Liver (tissue), 9 donors: Measurements from ENCODE around the gene BICRA. TPM values are rescaled to one million over a fixed set of nuclear protein-coding genes. Genes with fewer than 3 reads are reported as not detected.
"Not testable (repeated sequence)": the region's sequence is repeated elsewhere in the genome, so short reads cannot be mapped to it uniquely, and the experiment has no call there.

Source experiments
- DNase-seq: peaks from one replicate; pipeline ENCODE4 v3.0.0-alpha.2; 2017; ENCODE audit warnings: low spot score
- H3K27ac ChIP-seq, 2 donors: one replicate each; pipeline ENCODE4 v1.7.0; 2013; ENCODE audit warnings: inconsistent platforms in 2 of 2, low read length in 2 of 2, control low read depth in 1 of 2, low read depth in 1 of 2, mild to moderate bottlenecking in 1 of 2
- H3K27me3 ChIP-seq, 4 donors: one replicate each; pipeline versions ENCODE4 v1.6.1 to v1.7.0; 2013; ENCODE audit warnings: low read length in 3 of 4, inconsistent platforms in 1 of 4, mild to moderate bottlenecking in 1 of 4, moderate library complexity in 1 of 4; ENCODE audit not compliant: control insufficient read depth in 4 of 4, insufficient read depth in 4 of 4
- H3K36me3 ChIP-seq, 4 donors: one replicate each; pipeline versions ENCODE4 v1.6.1 to v1.7.0; 2013; ENCODE audit warnings: low read length in 3 of 4, mild to moderate bottlenecking in 3 of 4, low read depth in 1 of 4, moderate library complexity in 1 of 4; ENCODE audit not compliant: control insufficient read depth in 4 of 4, insufficient read depth in 3 of 4
- H3K4me1 ChIP-seq, 4 donors: one replicate each; pipeline versions ENCODE4 v1.6.1 to v1.7.0; 2013; ENCODE audit warnings: low read length in 3 of 4, mild to moderate bottlenecking in 3 of 4, moderate library complexity in 1 of 4; ENCODE audit not compliant: control insufficient read depth in 4 of 4, insufficient read depth in 4 of 4
- H3K4me3 ChIP-seq, 3 donors: one replicate each; pipeline versions ENCODE4 v1.6.1 to v1.7.0; 2013; ENCODE audit warnings: low read length in 3 of 3, control low read depth in 1 of 3, low read depth in 1 of 3, mild to moderate bottlenecking in 1 of 3
- H3K9ac ChIP-seq, 2 donors: one replicate each; pipeline ENCODE4 v1.7.0; 2013; ENCODE audit warnings: low read length in 2 of 2, mild to moderate bottlenecking in 2 of 2, moderate library complexity in 2 of 2, control low read depth in 1 of 2, low read depth in 1 of 2
- H3K9me3 ChIP-seq, 4 donors: one replicate each; pipeline versions ENCODE4 v1.6.1 to v1.7.0; 2013; ENCODE audit warnings: low read length in 3 of 4; ENCODE audit not compliant: control insufficient read depth in 4 of 4
- ATF3 ChIP-seq: IDR thresholded peaks from 2 replicates; pipeline ENCODE4 v1.6.1; 2016; ENCODE audit warnings: antibody characterized with exemption
- CTCF ChIP-seq: fragments of 150-350 bp; IDR thresholded peaks from 2 replicates; pipeline ENCODE4 v1.5.1; 2017; ENCODE audit warnings: improper control_type of control experiment, low read depth, low read length; ENCODE audit not compliant: missing input control
- EGR1 ChIP-seq, 2 donors: IDR thresholded peaks; 2 replicates each; pipeline ENCODE4 v1.6.1; 2016 to 2018; ENCODE audit warnings: antibody characterized with exemption in 2 of 2, low read depth in 2 of 2
- FOXA1 ChIP-seq: IDR thresholded peaks from 2 replicates; pipeline ENCODE4 v1.6.1; 2016; ENCODE audit warnings: antibody characterized with exemption
- FOXA2 ChIP-seq: IDR thresholded peaks from 2 replicates; pipeline ENCODE4 v1.6.1; 2016; ENCODE audit warnings: antibody characterized with exemption
- HNF4A ChIP-seq, 2 donors: conservative IDR thresholded peaks; 2 replicates each; pipeline ENCODE4 v1.6.1; 2016; ENCODE audit warnings: antibody characterized with exemption in 2 of 2, mild to moderate bottlenecking in 2 of 2
- HNF4G ChIP-seq: IDR thresholded peaks from 2 replicates; pipeline ENCODE4 v1.6.1; 2016; ENCODE audit warnings: antibody characterized with exemption
- JUND ChIP-seq, 2 donors: IDR thresholded peaks; 2 replicates each; pipeline ENCODE4 v1.6.1; 2016; ENCODE audit warnings: antibody characterized with exemption in 2 of 2
- NR2F2 ChIP-seq: IDR thresholded peaks from 2 replicates; pipeline ENCODE4 v1.6.1; 2016; ENCODE audit warnings: antibody characterized with exemption
- REST ChIP-seq: IDR thresholded peaks from 2 replicates; pipeline ENCODE4 v1.6.1; 2016; ENCODE audit warnings: antibody characterized with exemption, mild to moderate bottlenecking
- RXRA ChIP-seq, 2 donors: IDR thresholded peaks; 2 replicates each; pipeline ENCODE4 v1.6.1; 2017 to 2018; ENCODE audit warnings: antibody characterized with exemption in 2 of 2, mild to moderate bottlenecking in 1 of 2
- SP1 ChIP-seq: IDR thresholded peaks from 2 replicates; pipeline ENCODE4 v1.6.1; 2018; ENCODE audit warnings: antibody characterized with exemption, mild to moderate bottlenecking
- TAF1 ChIP-seq: conservative IDR thresholded peaks from 2 replicates; pipeline ENCODE4 v1.6.1; 2016; ENCODE audit warnings: antibody characterized with exemption, mild to moderate bottlenecking
- YY1 ChIP-seq: IDR thresholded peaks from 2 replicates; pipeline ENCODE4 v1.6.1; 2016; ENCODE audit warnings: antibody characterized with exemption, mild to moderate bottlenecking
- WGBS: extraction: QIAGEN DNeasy Blood & Tissue Kit; methylation state at CpG from one replicate; pipeline ENCODE4 v1.1.7; 2013; 5-methylcytosine and 5-hydroxymethylcytosine counted together
- polyA plus RNA-seq, 2 donors: library from polyadenylated mRNA; stranded (reverse) in 1 of 2; unstranded in 1 of 2; fragments of 200-250 nt in 1 of 2; fragments of >200 nt in 1 of 2; fragmentation: Nextera tagmentation in 1 of 2; extraction: Ambion mirVana in 1 of 2; gene quantifications; one replicate each; pipeline versions ENCODE4 v1.2.1 to v1.2.3, GENCODE V29; 2013 to 2015
- total RNA-seq, 2 donors: library from RNA; depleted of rRNA; stranded (reverse); fragments of >200 nt; gene quantifications; one replicate each; pipeline ENCODE4 v1.2.3, GENCODE V29; 2014
- TF ChIP-seq, protein P1 (sequence below): IDR thresholded peaks from 2 replicates; pipeline ENCODE4 v1.6.1; 2016; ENCODE audit warnings: antibody characterized with exemption
- TF ChIP-seq, protein P2 (sequence below): IDR thresholded peaks from 2 replicates; pipeline ENCODE4 v1.6.1; 2016; ENCODE audit warnings: antibody characterized with exemption
- donor health status: healthy.
- donor health status: healthy.
- donor health status: healthy.
- donor health status: healthy.
- donor health status: healthy.

Gene BICRA
- total and polyA plus RNA-seq, 4 donors: 0.63 to 8.9 (median 3.0) TPM

DNA sequence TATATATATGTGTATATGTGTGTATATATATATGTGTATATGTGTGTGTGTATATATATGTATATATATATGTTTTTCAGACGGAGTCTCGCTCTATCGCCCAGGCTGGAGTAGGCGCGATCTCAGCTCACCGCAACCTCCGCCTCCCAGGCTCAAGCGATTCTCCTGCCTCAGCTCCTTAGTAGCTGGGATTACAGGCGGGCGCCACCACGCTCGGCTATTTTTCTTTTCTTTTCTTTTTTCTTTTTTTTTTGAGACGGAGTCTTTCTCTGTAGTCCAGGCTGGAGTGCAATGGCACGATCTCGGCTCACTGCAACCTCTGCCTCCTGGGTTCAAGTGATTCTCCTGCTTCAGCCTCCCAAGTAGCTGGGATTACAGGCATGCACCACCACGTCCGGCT lies 137.2 kb downstream of the BICRA start:
- 76% methylated on average over 17 of the region's 17 CpGs for WGBS
- Histone ChIP-seq H3K36me3 (peaks cover 12 to 26% (median 17%) of the 10 kb centered on the region in 4 donors), H3K4me3 (peak overlapping the region in 2 of 3 donors; percentile 60 to 80), H3K4me1 (peaks cover 5 to 20% (median 11%) of the 10 kb centered on the region in 4 donors)
- H3K27ac ChIP-seq, H3K9ac ChIP-seq, DNase-seq, H3K27me3 ChIP-seq, H3K9me3 ChIP-seq: not testable (repeated sequence)

GRCh38 chr19:47749326-47749725 lies 140.4 kb downstream of the BICRA start:
- Histone ChIP-seq H3K9me3 (no peaks in the 10 kb centered on the region), H3K4me1 (peaks cover 2 to 11% (median 7%) of the 10 kb centered on the region in 4 donors), H3K9ac (no peak overlapping the region), H3K36me3 (peaks cover 26 to 55% (median 37%) of the 10 kb centered on the region in 4 donors), H3K4me3 (no peak overlapping the region), H3K27me3 (no peaks in the 10 kb centered on the region), H3K27ac (no peak overlapping the region)
- no peak for TF ChIP-seq EGR1 (IDR thresholded peaks at IDR 0.05; ENCODE audit: low read depth in 2 of 2)
- no peak for TF ChIP-seq NR2F2
- no peak for TF ChIP-seq JUND (IDR thresholded peaks at IDR 0.05)
- TF ChIP-seq ATF3: no peak
- no peak for TF ChIP-seq RXRA (IDR thresholded peaks at IDR 0.05)
- TF ChIP-seq TAF1: no peak
- no peak for TF ChIP-seq YY1
- TF ChIP-seq, protein P1, sequence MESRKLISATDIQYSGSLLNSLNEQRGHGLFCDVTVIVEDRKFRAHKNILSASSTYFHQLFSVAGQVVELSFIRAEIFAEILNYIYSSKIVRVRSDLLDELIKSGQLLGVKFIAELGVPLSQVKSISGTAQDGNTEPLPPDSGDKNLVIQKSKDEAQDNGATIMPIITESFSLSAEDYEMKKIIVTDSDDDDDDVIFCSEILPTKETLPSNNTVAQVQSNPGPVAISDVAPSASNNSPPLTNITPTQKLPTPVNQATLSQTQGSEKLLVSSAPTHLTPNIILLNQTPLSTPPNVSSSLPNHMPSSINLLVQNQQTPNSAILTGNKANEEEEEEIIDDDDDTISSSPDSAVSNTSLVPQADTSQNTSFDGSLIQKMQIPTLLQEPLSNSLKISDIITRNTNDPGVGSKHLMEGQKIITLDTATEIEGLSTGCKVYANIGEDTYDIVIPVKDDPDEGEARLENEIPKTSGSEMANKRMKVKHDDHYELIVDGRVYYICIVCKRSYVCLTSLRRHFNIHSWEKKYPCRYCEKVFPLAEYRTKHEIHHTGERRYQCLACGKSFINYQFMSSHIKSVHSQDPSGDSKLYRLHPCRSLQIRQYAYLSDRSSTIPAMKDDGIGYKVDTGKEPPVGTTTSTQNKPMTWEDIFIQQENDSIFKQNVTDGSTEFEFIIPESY: no peak
- no peak for TF ChIP-seq CTCF
- no peak for TF ChIP-seq HNF4G
- TF ChIP-seq SP1: no peak
- no peak for TF ChIP-seq FOXA2
- no peak for TF ChIP-seq FOXA1
- TF ChIP-seq, protein P2, sequence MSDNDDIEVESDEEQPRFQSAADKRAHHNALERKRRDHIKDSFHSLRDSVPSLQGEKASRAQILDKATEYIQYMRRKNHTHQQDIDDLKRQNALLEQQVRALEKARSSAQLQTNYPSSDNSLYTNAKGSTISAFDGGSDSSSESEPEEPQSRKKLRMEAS: no peak
- 87% methylated on average over 3 of the region's 3 CpGs for WGBS
- no peak for DNase-seq

DNA sequence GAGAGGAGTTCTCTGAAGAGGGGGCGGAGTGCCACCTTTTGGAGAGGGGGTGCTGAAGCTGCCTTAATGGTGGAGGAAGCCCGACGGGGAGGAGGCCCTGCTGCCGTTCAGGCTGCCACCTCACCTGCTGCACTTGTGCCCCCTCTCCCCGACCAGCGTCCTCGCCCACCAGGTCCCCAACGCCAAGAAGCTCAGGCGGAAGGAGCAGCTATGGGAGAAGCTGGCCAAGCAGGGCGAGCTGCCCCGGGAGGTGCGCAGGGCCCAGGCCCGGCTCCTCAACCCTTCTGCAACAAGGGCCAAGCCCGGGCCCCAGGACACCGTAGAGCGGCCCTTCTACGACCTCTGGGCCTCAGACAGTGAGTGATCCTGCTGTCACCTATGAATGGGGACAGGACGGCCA lies 141.8 kb downstream of the BICRA start:
- Histone ChIP-seq H3K9me3 (no peaks in the 10 kb centered on the region), H3K4me1 (peaks cover 2 to 14% (median 9%) of the 10 kb centered on the region in 4 donors), H3K27me3 (no peaks in the 10 kb centered on the region), H3K27ac (no peak overlapping the region), H3K36me3 (peaks cover 34 to 65% (median 39%) of the 10 kb centered on the region in 4 donors), H3K4me3 (no peak overlapping the region), H3K9ac (no peak overlapping the region)
- DNase-seq: no peak
- 95% methylated on average over 18 of the region's 18 CpGs for WGBS
- TF ChIP-seq JUND (IDR thresholded peaks at IDR 0.05): no peak
- no peak for TF ChIP-seq CTCF
- no peak for TF ChIP-seq RXRA (IDR thresholded peaks at IDR 0.05)
- no peak for TF ChIP-seq NR2F2
- no peak for TF ChIP-seq REST
- TF ChIP-seq, protein P1: no peak
- no peak for TF ChIP-seq HNF4A (conservative IDR thresholded peaks at IDR 0.05)
- no peak for TF ChIP-seq HNF4G
